ENCODE data around the gene YPEL2.
"Not testable (repeated sequence)": the region's sequence is repeated elsewhere in the genome, so short reads cannot be mapped to it uniquely, and the experiment has no call there.

The YPEL2 gene

DNA sequence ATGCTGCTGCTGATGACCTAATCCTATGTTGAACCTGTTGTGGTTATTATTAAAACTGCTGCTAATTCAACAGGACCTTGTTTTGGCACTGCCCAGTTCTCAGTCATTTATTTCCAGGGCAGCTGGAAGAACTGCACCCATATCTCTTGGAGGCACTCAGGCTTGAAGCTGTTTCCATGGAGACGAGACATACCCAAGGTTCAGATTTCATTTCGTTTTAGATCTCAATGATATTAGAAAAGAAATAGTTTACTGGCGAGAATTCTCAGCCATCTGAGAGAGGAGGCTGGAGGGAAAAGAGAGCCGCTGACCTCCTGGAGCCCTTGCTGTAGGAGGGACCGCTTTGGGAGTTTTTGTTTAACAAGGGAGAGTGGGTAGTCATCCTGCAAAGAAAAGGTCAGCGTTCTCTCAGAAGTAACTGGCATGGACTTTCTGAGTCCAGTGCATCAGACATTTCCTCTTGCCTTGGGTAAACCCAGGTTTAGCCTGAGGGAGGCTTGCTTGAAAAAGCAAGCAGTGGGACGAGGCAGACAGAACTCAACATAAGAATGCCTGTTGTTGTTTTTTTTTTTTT is 75.4 kb downstream of the YPEL2 start:
- no peak for DNase-seq (ENCODE audit: low spot score)

DNA sequence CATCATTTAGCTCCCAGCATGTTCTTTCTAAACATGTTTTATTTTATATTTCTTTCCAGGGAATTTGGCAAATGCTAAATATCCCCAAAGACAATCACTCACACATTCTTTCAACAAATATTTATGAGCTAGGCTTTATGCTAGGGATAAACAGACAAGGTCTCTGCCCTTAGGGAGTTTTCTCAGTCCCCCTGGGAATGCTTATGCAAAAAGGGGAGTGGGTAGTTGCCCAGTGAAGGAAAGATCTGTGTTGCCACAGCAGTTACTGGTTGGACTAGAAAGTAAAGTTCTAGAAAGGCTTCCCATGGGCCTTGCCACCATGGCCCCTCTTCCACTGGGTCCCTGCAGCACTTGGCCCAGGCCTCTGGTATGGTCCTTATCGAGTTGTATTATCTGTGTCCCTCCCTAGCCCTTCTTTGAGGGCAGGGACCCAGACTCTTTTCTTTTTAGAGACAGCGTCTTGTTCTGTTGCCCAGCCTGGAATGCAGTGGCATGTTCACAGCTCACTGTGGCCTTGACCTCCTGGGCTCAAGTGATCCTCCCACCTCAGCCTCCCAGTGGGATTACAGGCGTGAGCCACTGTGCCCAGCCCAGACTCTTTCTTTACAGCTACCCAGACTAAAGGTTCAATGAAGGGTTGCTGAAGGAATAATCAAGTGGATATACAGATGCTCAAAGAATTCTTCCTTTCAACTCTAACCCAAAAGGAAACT is 78.0 kb downstream of the YPEL2 start:
- no peak for DNase-seq (ENCODE audit: low spot score)

DNA sequence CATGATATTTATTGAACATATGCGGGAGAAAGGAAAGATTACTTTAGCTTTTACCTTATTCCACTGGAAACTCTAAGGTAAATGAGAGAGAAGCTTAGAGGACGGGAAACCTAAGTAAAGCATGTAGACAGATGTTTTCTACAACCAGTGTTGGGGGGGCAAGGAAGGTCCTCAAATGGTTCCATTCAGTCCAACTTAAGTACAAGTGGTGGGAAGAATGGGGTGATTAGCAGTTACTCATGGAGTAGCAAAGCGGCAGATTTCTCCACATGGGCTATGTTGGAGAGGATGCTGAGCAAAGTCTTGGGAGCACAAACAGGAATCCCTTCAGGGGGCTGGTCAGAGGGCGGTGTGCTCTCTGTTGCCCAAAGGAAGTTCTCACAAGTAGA is 78.6 kb downstream of the YPEL2 start:
- DNase-seq (ENCODE audit: low spot score) = no peak

DNA sequence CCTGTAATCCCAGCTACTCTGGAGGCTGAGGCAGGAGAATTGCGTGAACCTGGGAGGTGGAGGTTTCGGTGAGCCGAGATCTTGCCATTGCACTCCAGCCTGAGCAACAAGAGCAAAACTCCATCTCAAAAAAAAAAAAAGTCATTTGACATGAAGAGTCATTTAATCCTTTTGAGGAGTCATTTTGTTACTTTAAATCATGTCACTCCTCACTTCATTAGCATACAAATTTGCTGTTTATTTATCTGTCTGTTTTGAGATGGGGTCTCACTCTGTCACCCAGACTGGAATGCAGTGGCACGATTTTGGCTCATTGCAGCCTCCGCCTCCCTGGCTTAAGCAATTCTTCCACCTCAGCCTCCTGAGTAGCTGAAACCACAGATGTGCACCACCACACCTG is 81.0 kb downstream of the YPEL2 start:
- not testable (repeated sequence) for DNase-seq (ENCODE audit: low spot score)

DNA sequence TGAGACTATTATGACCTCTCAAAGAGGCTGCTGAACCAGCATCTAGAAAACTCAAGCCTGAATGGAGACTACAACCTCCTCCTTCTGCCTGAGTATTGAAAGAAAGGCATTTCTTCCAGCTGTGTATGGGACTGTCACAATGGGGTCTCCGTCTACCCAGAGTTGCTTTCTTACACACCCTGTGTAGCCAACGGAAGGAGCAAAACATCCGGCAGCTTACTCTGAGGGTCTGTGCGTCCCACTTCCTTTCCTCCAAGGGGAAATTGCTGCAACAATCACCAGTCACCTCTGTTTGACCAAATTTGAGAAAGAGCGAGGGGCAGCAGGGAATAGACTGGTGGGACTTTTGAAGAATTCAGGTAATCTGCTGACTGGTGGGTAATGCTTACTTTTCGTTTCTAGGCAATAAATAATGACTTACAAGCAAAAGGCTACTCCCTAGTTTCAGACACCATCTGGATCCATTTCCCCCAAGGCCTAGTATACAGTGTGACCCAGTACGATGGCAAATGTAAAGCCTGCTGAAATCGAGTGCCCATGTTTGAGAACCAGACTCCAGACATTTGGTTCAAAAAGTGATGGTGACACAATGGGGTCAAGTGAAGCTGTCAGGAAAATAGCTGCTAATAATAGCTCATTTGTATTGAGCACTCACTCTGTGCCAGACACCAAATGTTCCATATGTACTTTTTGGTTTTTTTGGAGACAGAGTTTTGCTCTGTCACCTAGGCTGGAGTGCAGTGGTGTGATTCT is 81.7 kb downstream of the YPEL2 start:
- DNase-seq (ENCODE audit: low spot score) = no peak

DNA sequence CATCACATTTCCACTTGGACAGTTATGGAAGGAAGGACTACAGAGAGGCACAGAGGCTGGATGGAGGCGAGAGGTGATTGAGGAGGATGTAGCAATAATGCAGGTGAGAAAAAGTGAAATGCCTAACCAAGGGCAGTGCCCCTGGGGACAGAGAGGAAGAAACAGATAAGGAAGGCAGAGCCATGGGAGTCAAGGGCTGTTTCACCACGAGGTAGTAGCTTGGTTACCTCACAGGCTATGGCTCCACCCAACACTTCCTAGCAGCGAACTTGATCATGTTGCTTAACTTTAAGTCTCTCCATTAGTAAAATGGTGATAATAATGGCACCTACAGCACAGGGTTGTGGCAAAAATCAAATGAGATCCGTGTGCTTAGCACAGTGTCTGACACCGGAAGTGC is 83.9 kb downstream of the YPEL2 start:
- no peak for DNase-seq (ENCODE audit: low spot score)

DNA sequence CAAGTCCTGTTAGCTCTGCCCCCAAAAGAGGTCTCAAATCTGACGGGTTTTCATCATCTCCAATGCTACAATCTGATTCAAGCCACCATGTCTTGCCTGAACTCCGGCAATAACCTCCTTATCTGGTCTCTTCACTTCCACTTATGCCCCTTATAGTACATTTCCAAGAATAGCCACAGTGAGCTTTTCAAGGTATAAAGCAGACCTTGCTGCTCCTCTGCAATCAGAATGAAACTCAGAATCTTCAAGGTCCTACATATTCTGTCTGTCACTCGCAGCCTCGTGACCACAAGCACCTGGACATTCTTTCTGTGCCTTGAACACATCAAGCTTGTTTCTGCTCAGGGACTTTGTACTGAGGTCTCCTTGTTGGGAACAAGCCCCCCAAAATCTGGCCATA is 84.7 kb downstream of the YPEL2 start:
- DNase-seq (ENCODE audit: low spot score) = no peak

DNA sequence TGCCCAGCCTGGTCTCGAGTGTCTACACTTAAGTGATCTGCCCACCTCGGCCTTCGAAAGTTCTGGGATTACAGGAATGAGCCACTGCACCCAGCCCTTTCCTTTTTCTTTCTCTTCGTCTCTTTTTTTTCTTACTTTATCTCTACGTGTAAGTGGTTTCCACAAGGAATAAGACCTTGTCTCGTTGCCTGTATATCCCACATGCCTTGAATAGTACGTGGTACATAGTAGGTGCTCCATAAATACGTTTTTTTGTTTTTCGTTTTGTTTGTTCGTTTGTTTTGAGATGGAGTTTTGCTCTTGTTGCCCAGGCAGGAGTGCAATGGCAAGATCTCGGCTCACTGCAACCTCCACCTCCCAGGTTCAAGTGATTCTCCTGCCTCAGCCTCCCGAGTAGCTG is 86.0 kb downstream of the YPEL2 start:
- no peak for DNase-seq (ENCODE audit: low spot score)

DNA sequence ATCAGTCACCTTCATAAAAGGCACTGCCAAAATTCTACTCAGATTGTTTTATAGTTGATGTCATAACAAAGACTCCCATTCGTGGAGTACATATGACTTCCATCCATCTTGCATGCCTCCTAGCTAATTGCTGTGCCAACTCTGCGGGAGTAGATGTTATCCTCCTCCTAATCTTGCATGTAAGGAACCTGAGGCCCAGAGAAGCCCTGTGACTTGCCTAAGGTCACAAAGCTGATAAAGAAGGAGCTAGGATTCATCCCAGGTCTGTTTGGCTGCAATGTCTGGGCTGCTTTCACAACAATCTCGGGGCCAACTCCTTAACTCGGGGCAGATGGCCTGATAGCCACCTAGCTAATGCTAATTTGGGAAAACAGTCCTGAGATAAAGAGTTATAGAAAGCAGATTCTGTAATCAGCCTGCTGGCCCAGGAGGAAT is 87.3 kb downstream of the YPEL2 start:
- DNase-seq (ENCODE audit: low spot score) = no peak

DNA sequence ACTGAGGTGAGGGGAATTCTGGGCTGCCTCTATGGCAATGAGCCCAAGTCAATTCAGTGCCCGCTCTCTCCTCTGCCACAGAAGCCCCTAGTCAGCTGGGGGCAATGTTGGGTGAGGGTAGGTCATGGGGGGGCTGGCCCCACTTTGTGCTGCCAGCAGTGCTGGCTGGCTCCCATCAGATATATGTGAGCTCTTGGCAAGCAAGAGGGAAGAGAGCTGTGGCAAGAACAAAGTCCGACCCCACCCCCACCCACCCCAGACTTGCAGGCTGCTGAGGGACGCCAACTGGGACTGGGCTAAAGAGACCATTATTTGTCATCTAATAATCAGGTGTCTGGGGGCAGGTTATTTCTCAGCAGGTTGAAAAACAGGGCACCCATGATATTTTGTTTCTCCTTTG is 89.4 kb downstream of the YPEL2 start:
- no peak for DNase-seq (ENCODE audit: low spot score)

DNA sequence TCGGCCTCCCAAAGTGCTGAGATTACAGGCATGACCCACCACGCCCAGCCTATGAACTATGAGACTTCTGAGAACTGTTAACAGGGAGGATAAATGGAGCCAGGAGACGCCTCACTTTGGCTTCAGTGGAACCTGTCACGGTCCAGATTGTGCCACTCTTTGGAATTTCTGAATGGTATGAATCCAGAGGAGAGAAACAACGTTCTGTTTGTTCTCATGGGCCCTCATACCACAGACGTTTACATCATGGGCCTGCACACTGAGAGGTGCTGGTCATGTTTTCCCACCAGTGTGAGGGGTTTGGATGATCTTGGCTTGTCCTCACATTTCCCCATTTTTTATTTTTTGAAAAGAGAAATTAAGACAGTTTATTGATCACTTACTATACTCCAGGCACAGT is 90.3 kb downstream of the YPEL2 start:
- DNase-seq (ENCODE audit: low spot score) = no peak

DNA sequence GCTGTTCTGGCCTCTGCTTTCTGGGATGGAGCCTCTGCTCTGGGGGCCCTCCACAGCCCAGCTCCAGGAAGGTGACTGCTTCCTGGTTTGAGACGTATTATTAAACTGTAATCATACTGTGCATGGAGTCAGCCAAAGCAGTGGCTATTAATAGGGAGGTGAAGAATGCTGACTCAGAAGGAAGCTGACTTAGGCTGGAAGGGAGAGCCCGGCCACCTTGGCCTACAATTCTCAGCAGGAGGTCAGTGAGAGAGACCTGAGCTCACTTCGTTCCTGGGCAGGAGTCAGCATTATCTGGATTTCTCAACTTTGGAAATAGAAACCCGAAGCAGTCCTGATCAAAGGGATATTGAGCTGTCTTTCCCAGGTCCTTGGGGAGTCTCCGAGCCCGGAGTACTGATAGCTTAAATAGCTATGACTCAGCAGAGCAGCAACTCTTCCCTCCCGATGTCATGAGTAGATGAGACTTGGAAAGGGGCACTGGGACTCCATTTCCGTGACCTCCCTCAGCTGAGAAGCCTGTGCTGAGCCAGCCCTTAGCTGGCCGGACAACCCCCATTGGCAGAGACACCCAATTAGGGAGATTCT is 91.8 kb downstream of the YPEL2 start:
- DNase-seq (ENCODE audit: low spot score) = no peak

DNA sequence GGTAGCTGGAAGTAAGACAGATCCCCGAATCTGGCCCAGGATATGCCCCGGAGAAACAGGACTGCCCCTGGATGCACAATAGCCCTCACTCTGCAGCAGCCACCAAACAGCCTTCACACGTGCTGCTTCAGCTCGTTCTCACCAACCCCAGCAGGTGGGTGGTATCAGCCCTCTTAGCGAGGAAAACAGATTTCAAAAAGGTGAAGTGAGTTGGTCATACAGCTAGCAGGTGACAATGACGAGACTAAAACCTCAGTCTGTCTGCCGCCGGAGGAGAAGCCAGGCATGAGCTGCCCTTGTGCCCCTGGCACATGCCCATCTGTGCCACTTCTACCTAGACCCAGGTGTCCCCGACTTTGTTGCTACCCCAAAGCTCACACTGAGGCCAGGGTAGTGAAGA is 92.4 kb downstream of the YPEL2 start:
- no peak for DNase-seq (ENCODE audit: low spot score)

DNA sequence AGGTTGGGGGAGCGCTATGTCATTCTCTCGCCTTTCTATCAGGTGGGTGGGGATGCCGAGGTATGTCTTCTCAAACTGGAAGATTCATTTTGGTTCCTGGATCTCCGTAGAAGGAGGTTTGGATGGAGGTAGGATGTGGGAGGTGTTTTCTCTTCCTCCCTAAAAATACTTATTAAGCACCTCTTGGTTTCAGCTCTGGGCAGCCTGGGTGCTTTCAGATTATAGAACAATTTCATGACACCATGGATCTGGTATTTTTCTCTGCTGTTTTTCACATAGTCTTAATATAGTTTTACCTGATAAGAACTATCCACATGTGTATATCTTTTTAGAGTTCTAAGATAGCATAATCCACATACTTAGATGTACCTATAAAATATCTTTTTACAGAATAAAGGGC is 92.9 kb downstream of the YPEL2 start:
- no peak for DNase-seq (ENCODE audit: low spot score)

DNA sequence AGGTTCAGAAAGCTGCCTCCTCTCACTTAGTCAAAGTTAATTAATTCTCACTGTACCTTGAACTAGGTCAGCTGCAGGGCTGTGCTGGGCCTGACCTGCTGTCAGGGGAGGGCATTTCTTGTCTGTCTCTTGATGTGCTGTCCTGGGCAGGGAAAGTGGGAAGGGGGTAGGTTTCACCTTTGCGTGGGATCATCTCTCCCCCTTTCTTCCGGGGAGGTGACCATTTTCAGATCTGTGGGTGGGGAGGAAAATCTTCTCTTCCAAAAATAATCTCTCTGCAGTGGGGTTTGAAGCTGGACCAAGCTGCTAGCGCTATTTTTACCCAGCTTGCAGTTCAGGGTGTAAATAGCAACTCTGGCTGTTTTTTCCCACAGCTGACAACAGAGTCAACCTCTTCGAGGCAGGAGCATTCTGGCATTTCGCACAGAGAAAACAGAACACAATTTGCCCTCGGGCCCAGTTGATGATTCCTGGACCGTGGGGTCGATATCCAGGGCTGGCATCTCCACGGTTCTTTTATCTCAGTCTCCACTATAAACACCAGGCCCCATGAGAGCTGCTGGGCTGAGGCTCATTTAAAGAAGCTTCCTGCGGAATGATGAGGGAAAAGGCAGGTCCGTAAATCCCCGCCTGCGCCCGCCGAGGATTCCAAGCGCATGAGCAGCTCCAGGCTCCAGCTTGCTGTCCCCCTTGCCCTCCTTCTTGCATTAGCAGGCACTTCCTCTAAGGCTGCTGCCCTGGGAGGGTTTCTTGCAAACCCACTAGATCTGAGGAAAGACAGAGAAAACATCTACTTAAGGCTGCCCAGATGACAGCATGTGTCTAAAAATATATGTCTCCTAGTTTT is 93.9 kb downstream of the YPEL2 start:
- DNase-seq (ENCODE audit: low spot score) = no peak

DNA sequence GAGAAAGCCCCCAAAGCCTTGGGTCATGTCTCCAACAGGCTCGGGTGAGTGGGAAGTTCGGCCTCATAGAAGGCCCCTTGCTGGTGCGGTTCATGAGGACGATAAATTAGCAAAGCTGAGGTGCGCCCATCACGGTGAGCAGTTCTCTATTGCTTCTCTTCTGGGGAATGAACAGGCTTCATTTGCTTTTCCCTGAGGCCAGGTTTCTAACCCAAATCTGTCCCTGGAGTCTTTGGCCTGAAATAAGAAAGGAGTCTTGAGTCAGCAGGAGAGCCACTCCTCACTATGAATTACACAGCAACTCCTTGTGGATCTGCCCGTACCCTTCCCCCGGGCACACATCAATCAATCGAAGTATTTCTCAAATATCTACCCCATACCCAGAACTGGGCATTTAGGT is 94.6 kb downstream of the YPEL2 start:
- DNase-seq (ENCODE audit: low spot score) = no peak

DNA sequence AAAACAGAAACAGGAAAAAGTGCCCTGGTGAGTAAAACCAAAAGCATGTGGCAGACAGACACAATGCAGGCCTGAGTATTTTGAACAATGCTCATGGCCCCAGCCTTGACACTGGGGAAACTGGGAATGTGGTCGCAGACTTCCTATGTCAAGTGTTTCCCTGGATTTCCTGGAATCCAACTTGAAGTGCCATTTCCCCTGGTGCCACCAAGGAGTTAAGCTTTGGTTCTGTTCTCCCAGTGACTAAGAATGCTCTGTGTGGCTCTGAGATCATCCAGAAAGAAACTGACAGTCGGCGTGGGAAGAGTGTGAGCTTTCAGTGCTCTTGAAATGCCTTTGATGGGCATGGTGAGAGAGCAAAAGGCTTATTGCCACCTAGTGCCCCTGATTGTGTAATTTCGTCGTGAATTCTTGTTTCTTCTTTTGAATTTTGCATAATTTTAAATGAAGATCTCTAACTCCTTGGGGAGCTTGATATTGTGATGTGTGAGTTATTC is 96.0 kb downstream of the YPEL2 start:
- no peak for DNase-seq (ENCODE audit: low spot score)

DNA sequence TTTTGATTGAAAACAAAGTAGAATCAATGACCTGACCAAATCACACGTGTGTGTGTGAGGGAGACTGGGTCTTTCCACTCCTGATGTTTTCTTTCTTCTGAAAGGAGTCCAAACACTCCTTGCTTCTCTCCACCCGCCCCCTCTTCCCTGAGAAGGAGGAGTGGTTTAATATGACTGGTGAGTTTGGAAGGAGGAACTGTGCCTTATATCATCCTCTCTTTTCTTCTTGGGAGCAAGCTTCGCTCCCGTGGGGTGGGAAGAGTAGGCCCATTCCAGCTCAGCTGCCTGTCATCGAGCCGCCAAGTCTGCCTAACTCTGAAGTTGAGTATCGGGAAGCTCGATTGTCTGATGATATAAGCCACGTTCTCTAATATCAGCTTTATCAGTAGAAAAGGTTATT is 96.5 kb downstream of the YPEL2 start:
- DNase-seq (ENCODE audit: low spot score) = no peak

DNA sequence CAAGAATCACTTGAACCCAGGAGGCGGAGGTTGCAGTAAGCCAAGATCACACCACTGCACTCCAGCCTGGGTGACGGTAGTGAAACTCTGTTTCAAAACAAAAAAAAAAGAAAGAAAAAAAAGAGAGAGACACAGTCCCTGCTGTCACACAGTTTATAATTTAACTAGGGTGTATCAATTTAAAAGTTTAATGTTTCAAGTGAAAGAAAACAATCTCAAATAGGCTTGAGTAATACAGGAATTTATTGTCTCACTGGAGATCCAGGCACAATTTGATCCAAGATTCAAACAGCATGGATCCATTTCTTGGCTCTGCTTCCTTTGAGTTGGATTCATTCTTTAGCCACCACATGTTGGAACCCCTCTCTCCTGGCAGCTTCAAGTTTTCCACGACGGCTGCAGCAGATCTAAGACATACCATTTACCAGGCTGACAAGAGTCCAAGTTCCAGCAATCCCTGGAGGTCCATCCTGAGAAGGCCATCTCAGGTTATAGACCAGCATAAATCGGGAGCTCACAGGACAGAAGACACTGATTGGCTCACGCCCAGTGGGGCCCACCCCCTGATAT is 97.5 kb downstream of the YPEL2 start:
- no peak for DNase-seq (ENCODE audit: low spot score)

DNA sequence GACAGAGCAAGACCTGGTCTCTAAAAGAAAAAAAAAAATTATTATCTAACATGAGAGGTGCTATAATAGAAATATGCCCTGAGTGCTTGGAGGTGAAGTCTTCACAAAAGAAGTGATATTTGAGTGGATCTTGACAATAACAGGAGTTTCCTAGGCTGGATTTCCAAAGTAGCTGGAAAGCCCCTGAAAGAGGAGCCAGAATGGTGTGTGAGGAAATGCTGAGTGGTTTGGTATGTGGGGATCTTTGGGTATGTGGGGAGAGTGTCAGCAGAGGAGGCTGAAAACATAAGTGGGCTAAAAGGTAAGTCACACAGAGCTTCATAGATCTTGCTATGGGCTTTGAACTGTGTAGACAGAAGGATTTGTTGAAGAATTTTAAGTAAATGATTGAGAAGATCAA is 100.1 kb downstream of the YPEL2 start:
- no peak for DNase-seq (ENCODE audit: low spot score)

DNA sequence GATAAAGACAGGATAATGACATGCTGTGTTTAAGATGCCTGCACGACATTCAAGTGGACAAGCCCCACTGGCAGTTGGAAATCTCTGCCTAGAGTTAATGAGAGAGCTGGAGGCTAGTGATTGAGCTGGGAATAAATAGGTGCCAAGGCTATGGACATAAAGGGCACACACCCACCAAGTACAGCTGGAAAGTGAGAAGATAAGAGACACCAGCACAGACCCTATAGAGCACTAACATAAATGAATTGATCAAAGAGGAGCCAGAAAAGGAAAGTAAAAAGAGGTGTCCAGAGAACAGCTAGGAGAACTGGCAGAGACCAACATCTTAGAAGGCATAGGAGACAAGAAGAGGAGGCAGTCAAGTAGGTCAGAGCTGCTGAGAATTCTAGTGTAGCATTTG is 101.2 kb downstream of the YPEL2 start:
- no peak for DNase-seq (ENCODE audit: low spot score)

DNA sequence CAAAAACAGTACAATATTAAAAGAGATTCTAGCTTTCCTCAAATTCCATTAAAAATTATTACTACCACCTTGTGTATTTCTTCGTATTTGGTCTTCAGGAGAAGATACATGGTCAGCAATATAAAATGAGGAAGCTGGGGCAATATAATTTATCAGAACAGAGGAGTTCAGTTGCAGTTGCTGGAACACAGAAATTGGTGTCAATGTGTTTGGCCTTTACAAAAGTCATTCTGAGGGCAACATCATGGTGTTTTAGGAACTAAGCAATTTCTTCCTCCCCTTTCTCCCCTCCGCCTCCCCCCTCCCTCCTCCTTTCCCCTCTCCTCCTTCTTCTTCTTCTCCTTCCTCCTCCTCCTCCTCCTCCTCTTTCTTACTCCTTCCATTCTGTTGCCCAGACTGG is 102.1 kb downstream of the YPEL2 start:
- no peak for DNase-seq (ENCODE audit: low spot score)

All from D341Med (cell line).